ENCODE results near the gene SULT1A1. TPM values are rescaled to one million over a fixed set of nuclear protein-coding genes. Genes with fewer than 3 reads are reported as not detected.
"Not testable (repeated sequence)": the region's sequence is repeated elsewhere in the genome, so short reads cannot be mapped to it uniquely, and the experiment has no call there.

SULT1A1 gene
- total RNA-seq, 1 donor from 2014 or later: 13.7 TPM

DNA sequence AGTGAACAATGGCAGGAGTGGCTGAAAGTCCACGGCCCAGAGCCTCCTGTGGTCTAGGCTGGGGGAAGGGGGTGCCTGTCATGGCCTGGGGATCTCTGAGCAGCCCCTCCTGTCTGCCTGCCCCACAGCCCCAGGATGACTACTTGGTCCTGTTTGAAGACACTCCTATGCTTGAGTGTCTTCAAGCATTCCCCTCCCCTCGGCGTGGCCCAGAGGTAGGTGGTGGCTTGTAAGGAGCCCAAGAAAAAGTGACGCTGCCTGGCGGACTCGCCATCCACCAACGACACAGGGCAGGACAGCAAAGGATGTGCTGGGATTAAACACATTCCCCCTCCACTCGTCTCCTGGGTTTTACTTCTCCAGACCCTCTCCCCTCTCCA, 5.7 kb downstream of the SULT1A1 start:
- Histone ChIP-seq H3K27me3 (ENCODE audit: low read depth) (peaks cover 3% of the 10 kb centered on the region), H3K27ac (replicated peaks) (no peak overlapping the region), H3K36me3 (no peaks in the 10 kb centered on the region), H3K4me1 (peaks cover 4% of the 10 kb centered on the region), H3K4me3 (no peak overlapping the region), H3K9me3 (replicated peaks) (no peaks in the 10 kb centered on the region)
- TF ChIP-seq, protein P1, sequence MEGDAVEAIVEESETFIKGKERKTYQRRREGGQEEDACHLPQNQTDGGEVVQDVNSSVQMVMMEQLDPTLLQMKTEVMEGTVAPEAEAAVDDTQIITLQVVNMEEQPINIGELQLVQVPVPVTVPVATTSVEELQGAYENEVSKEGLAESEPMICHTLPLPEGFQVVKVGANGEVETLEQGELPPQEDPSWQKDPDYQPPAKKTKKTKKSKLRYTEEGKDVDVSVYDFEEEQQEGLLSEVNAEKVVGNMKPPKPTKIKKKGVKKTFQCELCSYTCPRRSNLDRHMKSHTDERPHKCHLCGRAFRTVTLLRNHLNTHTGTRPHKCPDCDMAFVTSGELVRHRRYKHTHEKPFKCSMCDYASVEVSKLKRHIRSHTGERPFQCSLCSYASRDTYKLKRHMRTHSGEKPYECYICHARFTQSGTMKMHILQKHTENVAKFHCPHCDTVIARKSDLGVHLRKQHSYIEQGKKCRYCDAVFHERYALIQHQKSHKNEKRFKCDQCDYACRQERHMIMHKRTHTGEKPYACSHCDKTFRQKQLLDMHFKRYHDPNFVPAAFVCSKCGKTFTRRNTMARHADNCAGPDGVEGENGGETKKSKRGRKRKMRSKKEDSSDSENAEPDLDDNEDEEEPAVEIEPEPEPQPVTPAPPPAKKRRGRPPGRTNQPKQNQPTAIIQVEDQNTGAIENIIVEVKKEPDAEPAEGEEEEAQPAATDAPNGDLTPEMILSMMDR (IDR thresholded peaks at IDR 0.05; ENCODE audit: borderline replicate concordance): no peak
- intact Hi-C loops (cut with micrococcal nuclease): no loop called here
- DNase-seq: no peak

DNA sequence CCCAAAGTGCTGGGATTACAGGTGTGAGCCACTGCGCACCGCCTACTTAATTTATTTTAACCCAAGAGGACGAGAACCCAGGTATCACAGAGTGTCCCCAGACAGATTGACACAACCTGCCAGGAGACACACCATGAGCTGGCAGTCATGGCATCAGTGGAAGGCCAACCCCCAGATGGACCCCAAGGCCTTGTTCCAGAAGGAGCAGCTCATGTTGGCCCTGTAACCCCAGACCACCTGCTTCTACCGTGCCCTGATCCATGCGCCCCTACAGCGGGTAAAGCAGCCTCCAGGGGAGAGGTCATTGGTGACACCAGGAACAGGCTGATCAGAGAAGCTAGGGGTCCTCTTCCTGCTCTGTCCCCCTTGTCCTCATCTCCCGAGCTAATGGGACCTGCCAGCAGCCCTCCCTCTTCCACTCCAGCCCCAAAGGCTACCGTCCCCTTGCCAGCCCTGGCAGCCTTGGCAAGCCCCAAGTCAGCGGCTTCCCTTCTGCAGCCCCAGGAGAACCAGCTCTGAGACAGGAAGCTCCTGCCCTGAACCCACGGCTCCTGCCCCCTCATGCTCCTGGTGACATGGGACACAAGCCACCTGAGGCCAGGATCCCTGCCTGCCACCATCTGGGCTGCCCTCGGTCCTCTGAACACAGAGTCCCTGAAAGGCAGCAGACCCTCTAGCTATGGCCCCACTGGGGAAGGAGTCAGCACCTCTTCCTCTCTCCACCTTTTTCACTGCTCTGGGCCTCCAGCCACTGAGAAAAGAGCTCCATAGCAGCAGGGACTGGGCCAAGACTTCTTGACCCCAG, 6.3 kb downstream of the SULT1A1 start:
- Histone ChIP-seq H3K4me3 (no peak overlapping the region), H3K36me3 (no peaks in the 10 kb centered on the region), H3K27me3 (ENCODE audit: low read depth) (peaks cover 3% of the 10 kb centered on the region), H3K4me1 (no peaks in the 10 kb centered on the region), H3K9me3 (replicated peaks) (no peaks in the 10 kb centered on the region), H3K27ac (replicated peaks) (no peak overlapping the region)
- DNase-seq: no peak
- TF ChIP-seq, protein P1 (IDR thresholded peaks at IDR 0.05; ENCODE audit: borderline replicate concordance): no peak
- intact Hi-C loops (cut with micrococcal nuclease): no loop called here

DNA sequence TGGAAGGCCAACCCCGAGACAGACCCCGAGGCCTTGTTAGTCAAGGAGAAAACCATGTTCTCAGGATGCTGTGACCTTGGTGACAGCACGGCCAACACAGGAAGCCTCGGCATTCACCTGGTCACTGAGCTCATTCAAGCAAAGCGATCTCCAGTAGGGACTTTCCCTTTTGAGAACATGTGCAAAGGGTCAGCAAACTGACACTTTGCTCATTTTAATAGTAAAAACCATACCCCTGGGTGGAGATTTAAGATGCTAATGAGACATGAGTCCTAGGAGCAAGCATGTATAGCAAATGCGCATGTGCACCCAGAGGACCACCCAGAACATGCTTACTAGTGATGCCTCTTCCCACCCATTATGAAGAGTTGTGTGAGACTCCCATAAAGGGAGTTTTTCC, 7.3 kb downstream of the SULT1A1 start:
- Histone ChIP-seq H3K4me1 (peaks cover 2% of the 10 kb centered on the region), H3K27ac (replicated peaks) (no peak overlapping the region), H3K9me3 (replicated peaks) (no peaks in the 10 kb centered on the region), H3K36me3 (no peaks in the 10 kb centered on the region), H3K4me3 (no peak overlapping the region), H3K27me3 (ENCODE audit: low read depth) (peaks cover 3% of the 10 kb centered on the region)
- intact Hi-C loops (cut with micrococcal nuclease): no loop called here
- no peak for DNase-seq
- TF ChIP-seq, protein P1 (IDR thresholded peaks at IDR 0.05; ENCODE audit: borderline replicate concordance): no peak

DNA sequence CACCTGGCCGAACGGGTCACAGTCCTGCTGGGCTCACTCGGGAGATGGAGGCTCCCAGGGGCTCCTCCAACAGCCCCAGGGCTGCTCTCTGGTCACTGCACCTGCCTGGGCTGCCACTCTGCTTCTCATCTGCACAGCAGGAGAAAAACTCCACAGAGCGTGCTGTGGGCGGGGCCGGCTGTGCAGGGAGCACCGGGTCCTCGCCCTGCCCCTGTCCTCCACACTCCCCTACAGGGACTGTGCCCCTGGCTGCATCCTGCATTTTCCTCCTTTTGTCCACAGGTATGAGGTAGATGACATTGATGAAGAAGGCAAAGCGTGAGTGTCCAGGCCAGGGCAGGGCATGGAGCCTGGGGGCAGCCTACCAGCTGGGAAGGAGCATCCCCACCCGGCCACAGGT, 7.8 kb downstream of the SULT1A1 start:
- DNase-seq; H3K9me3 ChIP-seq (replicated peaks); intact Hi-C loops (cut with micrococcal nuclease): not testable (repeated sequence)

DNA sequence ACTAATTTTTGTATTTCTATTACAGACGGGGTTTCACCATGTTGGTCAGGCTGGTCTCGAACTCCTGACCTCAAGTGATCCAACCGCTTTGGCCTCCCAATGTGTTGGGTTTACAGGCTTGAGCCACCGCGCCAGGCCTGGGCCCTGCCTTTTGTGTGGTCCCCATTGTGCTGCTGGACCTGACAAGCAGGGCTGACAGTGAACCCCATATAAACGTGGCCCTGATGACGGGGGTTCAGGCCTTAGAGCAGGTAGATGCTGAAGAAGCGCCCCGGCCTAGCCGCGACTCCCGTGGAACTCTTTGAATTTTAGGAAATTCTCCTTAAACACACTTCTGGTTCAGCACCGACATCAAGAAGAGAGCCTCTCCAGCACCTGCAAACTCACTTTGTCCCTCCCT, 8.3 kb downstream of the SULT1A1 start:
- H3K4me1 ChIP-seq: peaks cover 11% of the 10 kb centered on the region
- H3K9me3 ChIP-seq (replicated peaks); H3K27me3 ChIP-seq (ENCODE audit: low read depth); H3K27ac ChIP-seq (replicated peaks); H3K36me3 ChIP-seq; intact Hi-C loops (cut with micrococcal nuclease); DNase-seq; H3K4me3 ChIP-seq: not testable (repeated sequence)

More for the DNA sequence above, 7.8 kb downstream of the SULT1A1 start:
- H3K4me1 ChIP-seq; H3K27me3 ChIP-seq (ENCODE audit: low read depth); H3K27ac ChIP-seq (replicated peaks); H3K4me3 ChIP-seq; H3K36me3 ChIP-seq: not testable (repeated sequence)

DNA sequence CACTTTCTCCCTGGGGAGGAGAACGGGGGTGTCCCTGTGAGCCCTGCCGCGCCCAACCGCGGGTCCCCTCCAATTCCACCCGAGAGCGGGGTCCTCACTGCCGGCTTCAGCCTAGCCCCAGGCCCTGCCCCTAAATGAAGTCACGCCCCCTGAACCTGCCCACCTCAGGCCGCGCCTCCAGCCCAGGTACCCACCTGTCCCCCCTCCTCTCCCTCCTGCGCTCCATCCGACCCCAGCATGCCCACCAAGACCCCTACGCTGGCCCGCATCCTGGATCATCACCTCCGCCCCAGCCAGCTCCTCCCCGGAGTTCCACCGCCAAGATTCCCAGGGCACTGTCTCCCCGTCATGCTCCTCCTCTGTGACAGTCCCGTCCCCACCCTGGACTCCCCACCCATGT, 8.9 kb downstream of the SULT1A1 start:
- H3K4me1 ChIP-seq: peaks cover 17% of the 10 kb centered on the region
- H3K27ac ChIP-seq (replicated peaks); H3K4me3 ChIP-seq; H3K9me3 ChIP-seq (replicated peaks); intact Hi-C loops (cut with micrococcal nuclease); DNase-seq; H3K27me3 ChIP-seq (ENCODE audit: low read depth); H3K36me3 ChIP-seq: not testable (repeated sequence)

DNA sequence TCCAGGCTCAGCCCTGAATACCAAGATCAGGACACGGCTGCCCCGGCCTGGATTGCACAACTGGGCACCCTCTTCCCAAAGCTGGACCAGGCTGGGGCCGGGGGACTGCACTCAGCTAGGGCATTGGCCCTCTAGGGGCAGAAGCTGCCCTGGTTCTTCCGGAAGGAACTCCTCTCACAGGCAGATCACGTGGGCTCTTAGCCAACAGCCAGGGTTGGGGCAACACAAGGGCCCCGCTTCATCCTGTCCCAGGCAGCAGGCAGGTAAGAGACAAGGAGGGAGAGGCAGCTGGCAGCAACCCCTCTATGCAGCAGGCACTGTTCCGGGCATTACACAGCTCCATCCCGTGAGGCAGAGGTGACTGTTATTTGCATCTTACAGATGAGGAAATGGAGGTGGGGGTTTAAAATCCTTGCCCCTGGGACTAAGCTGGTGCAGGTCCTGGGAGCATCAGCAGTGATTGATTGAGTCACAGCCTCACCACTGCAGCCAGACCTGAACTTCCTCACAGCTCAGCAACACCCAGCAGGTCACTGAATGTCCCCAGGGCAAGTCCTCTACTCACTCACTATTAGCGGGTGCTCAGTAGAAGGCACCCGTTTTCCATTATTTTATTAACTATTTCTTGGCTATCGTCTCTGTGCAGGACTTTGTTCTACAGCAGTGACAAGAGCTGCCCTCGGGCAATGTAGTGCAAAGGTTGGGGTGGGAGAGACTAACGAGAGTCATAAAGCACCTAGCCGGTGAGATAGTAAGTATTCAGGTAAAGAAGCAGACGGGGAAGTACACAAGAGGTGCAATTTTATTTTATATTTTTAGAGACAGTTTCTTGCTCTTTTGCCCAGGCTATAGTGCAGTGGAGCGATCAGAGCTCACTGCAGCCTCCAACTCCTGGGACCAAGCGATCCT, 10.2 kb downstream of the SULT1A1 start:
- DNase-seq; H3K27me3 ChIP-seq (ENCODE audit: low read depth); H3K36me3 ChIP-seq; H3K9me3 ChIP-seq (replicated peaks); H3K4me3 ChIP-seq; H3K27ac ChIP-seq (replicated peaks); intact Hi-C loops (cut with micrococcal nuclease): not testable (repeated sequence)
- peaks cover 17% of the 10 kb centered on the region for H3K4me1 ChIP-seq
